Keratinocyte (primary cell): ENCODE results near the gene UQCRHL. TPM values are rescaled to one million over a fixed set of nuclear protein-coding genes. Genes with fewer than 3 reads are reported as not detected.

Source experiments
- DNase-seq: peaks from one replicate; pipeline ENCODE4 v3.0.0-alpha.2; 2011; ENCODE audit warnings: low read depth, missing footprints, low spot score
- FAIRE-seq: peaks from 2 replicates; lab custom pipeline; 2011; peaks lifted over from hg19 to GRCh38; lab: Jason Lieb, UNC
- H2AFZ ChIP-seq: 2 replicates; pipeline ENCODE4 v1.6.0; 2012; ENCODE audit warnings: low read length, control low read depth, inconsistent platforms; ENCODE audit not compliant: control insufficient read depth
- H3K27ac ChIP-seq: 2 replicates; pipeline ENCODE4 v1.5.1; 2011; ENCODE audit warnings: low read length; ENCODE audit not compliant: control insufficient read depth, insufficient read depth
- H3K27me3 ChIP-seq: 3 replicates; pipeline ENCODE4 v1.6.0; 2011; ENCODE audit warnings: low read length; ENCODE audit not compliant: control insufficient read depth, insufficient read depth; ENCODE audit errors: extremely low read depth
- H3K36me3 ChIP-seq, 2 experiments: 2 replicates in 1 of 2; 3 replicates in 1 of 2; pipeline ENCODE4 v1.5.1; 2011; ENCODE audit warnings: low read length in 2 of 2, mild to moderate bottlenecking in 1 of 2; ENCODE audit not compliant: control insufficient read depth in 2 of 2, insufficient read depth in 2 of 2; ENCODE audit errors: extremely low read depth in 1 of 2
- H3K4me1 ChIP-seq: 3 replicates; pipeline ENCODE4 v1.5.1; 2011; ENCODE audit warnings: low read length; ENCODE audit not compliant: control insufficient read depth, insufficient read depth; ENCODE audit errors: extremely low read depth
- H3K4me2 ChIP-seq: 3 replicates; pipeline ENCODE4 v1.6.0; 2011; ENCODE audit warnings: low read depth, low read length; ENCODE audit not compliant: control insufficient read depth, insufficient read depth; ENCODE audit errors: extremely low read depth
- H3K4me3 ChIP-seq, 3 experiments: fragments of 200-600 bp in 1 of 3; sonication (generic) in 1 of 3; 2 replicates in 2 of 3; 3 replicates in 1 of 3; pipeline ENCODE4 v1.5.1; 2011 to 2016; ENCODE audit warnings: low read length in 3 of 3, mild to moderate bottlenecking in 3 of 3, control low read depth in 2 of 3, inconsistent platforms in 1 of 3, low read depth in 1 of 3, mixed read lengths in 1 of 3, mixed run types in 1 of 3, moderate library complexity in 1 of 3; ENCODE audit not compliant: control insufficient read depth in 2 of 3, insufficient read depth in 2 of 3; ENCODE audit errors: extremely low read depth in 1 of 3
- H3K79me2 ChIP-seq: 2 replicates; pipeline ENCODE4 v1.6.0; 2012; ENCODE audit warnings: low read length; ENCODE audit not compliant: control insufficient read depth, insufficient read depth
- H3K9ac ChIP-seq: 3 replicates; pipeline ENCODE4 v1.6.0; 2011; ENCODE audit warnings: low read length; ENCODE audit not compliant: control insufficient read depth, insufficient read depth; ENCODE audit errors: extremely low read depth
- H3K9me1 ChIP-seq: 3 replicates; pipeline ENCODE4 v1.6.0; 2011; ENCODE audit warnings: low read length; ENCODE audit not compliant: control insufficient read depth, insufficient read depth; ENCODE audit errors: extremely low read depth
- H3K9me3 ChIP-seq: 2 replicates; pipeline ENCODE4 v1.5.1; 2012; ENCODE audit warnings: low read depth, low read length; ENCODE audit not compliant: control insufficient read depth
- H4K20me1 ChIP-seq: 3 replicates; pipeline ENCODE4 v1.6.0; 2011; ENCODE audit warnings: low read length; ENCODE audit not compliant: control insufficient read depth, insufficient read depth; ENCODE audit errors: extremely low read depth
- CTCF ChIP-seq, 3 experiments: IDR thresholded peaks in 1 of 3; conservative IDR thresholded peaks in 1 of 3; optimal IDR thresholded peaks in 1 of 3; 2 replicates in 2 of 3; 3 replicates in 1 of 3; pipeline versions ENCODE3 to v1.5.1; 2011; ENCODE audit warnings: low read length in 3 of 3, mild to moderate bottlenecking in 3 of 3, moderate library complexity in 2 of 3, control low read depth in 1 of 3, inconsistent platforms in 1 of 3; ENCODE audit not compliant: insufficient read depth in 2 of 3; ENCODE audit errors: extremely low read depth in 1 of 3
- EZH2 ChIP-seq: IDR thresholded peaks from one replicate; pipeline ENCODE4 v1.6.1; 2012; ENCODE audit warnings: inconsistent platforms, mild to moderate bottlenecking, low read length, moderate library complexity
- dilution Hi-C: fragments of 300-500 bp; cut with MboI; formaldehyde crosslinking; loops from one replicate; pipeline ENCODE4 v1.7.0; 2020; ENCODE audit warnings: low sequenced_read_pairs; ENCODE audit not compliant: extremely low pct_ligation_motif_present
- polyA plus RNA-seq, 5 experiments: library from polyadenylated mRNA; depleted of rRNA in 3 of 5; stranded (reverse) in 3 of 5; stranded (forward) in 1 of 5; unstranded in 1 of 5; fragments of >200 nt; gene quantifications; 1 replicate in 1 of 5; 2 replicates in 3 of 5; 3 replicates in 1 of 5; pipeline versions ENCODE4 v1.2.1 to v1.2.3, GENCODE V29; 2011 to 2012; ENCODE audit warnings: missing spikeins in 2 of 5, low read depth in 1 of 5, low replicate concordance in 1 of 5

Gene UQCRHL
- polyA plus RNA-seq, 1 donor (not counting 4 experiments of a cell fraction or from before 2014, with no cell fraction given) = 14.0 TPM

GRCh38 chr1:15826810-15827507 is 19.5 kb upstream of the UQCRHL start:
- no peak overlapping the region for H3K27ac ChIP-seq
- H3K9me3 ChIP-seq = no peaks in the 10 kb centered on the region
- H3K27me3 ChIP-seq = no peaks in the 10 kb centered on the region
- no peak overlapping the region for H2AFZ ChIP-seq
- no peak overlapping the region for H3K4me2 ChIP-seq
- DNase-seq = no peak
- TF ChIP-seq EZH2 (no peak), CTCF (optimal IDR thresholded peaks at IDR 0.05 in 1 of 3, IDR thresholded peaks at IDR 0.05 in 1 of 3, conservative IDR thresholded peaks at IDR 0.05 in 1 of 3; ENCODE audit: extremely low read depth in 1 of 3, insufficient read depth in 2 of 3, low read length in 3 of 3) (no peak)
- no peak overlapping the region for H3K4me3 ChIP-seq
- H3K79me2 ChIP-seq = no peaks in the 10 kb centered on the region
- H3K9ac ChIP-seq = no peak overlapping the region
- H3K9me1 ChIP-seq = no peaks in the 10 kb centered on the region
- H4K20me1 ChIP-seq = no peaks in the 10 kb centered on the region
- FAIRE-seq = no peak
- dilution Hi-C loops = no loop called here
- H3K36me3 ChIP-seq = no peaks in the 10 kb centered on the region
- peaks cover 30% of the 10 kb centered on the region for H3K4me1 ChIP-seq

GRCh38 chr1:15825800-15826199 is 18.4 kb upstream of the UQCRHL start:
- Histone ChIP-seq H3K36me3 (no peaks in the 10 kb centered on the region), H2AFZ (no peak overlapping the region), H3K9me3 (no peaks in the 10 kb centered on the region), H4K20me1 (no peaks in the 10 kb centered on the region), H3K9me1 (no peaks in the 10 kb centered on the region), H3K4me3 (no peak overlapping the region), H3K4me1 (peaks cover 19% of the 10 kb centered on the region), H3K27me3 (no peaks in the 10 kb centered on the region), H3K27ac (no peak overlapping the region), H3K4me2 (no peak overlapping the region), H3K79me2 (no peaks in the 10 kb centered on the region), H3K9ac (no peak overlapping the region)
- TF ChIP-seq CTCF (optimal IDR thresholded peaks at IDR 0.05 in 1 of 3, IDR thresholded peaks at IDR 0.05 in 1 of 3, conservative IDR thresholded peaks at IDR 0.05 in 1 of 3; ENCODE audit: extremely low read depth in 1 of 3, insufficient read depth in 2 of 3, low read length in 3 of 3) = no peak
- TF ChIP-seq EZH2 = no peak
- FAIRE-seq (no peak), DNase-seq (no peak)
- dilution Hi-C loops = no loop called here
